HepG2 (cell line): Measurements from ENCODE around the gene FASTKD3. TPM values are rescaled to one million over a fixed set of nuclear protein-coding genes. Genes with fewer than 3 reads are reported as not detected.

Experiments
- ATAC-seq: fragments of 200-7000 bp; cut with Tn5 transposase; 3 replicates; pipeline ENCODE4 v1.9.1; 2020; ENCODE audit warnings: mild to moderate bottlenecking, moderate library complexity
- BruUV-seq: library from RNA; stranded (reverse); fragments of 400-500 nt; replicated peaks from 2 replicates; lab custom pipeline; 2021; lab: Mats Ljungman, UMichigan
- CTCF ChIA-PET: fragments of 300-600 bp; formaldehyde crosslinking; extraction: SDS; loops from one replicate; lab custom pipeline; 2021; ENCODE audit warnings: low total read pairs, inconsistent platforms, low intra/inter-chr PET ratio; lab: Yijun Ruan, JAX
- POLR2A ChIA-PET: fragments of 350-600 bp; sonication (Branson Sonifier 250); formaldehyde crosslinking; loops from one replicate; lab custom pipeline; 2020; ENCODE audit warnings: antibody characterized with exemption, inconsistent platforms; lab: Yijun Ruan, JAX
- DNase-seq: peaks from one replicate; pipeline ENCODE4 v3.0.0-alpha.2; 2015; ENCODE audit warnings: low spot score
- FAIRE-seq: peaks from 3 replicates; lab custom pipeline; 2011; peaks lifted over from hg19 to GRCh38; lab: Jason Lieb, UNC
- H2AFZ ChIP-seq: one replicate; pipeline ENCODE4 v1.6.1; 2011; ENCODE audit warnings: low read length, inconsistent platforms
- H3K27ac ChIP-seq: fragments of 300-600 bp; 3 replicates; pipeline ENCODE4 v1.8.0; 2011; ENCODE audit warnings: mixed run types, mild to moderate bottlenecking, mixed read lengths, low read length, inconsistent platforms; ENCODE audit not compliant: insufficient read depth; ENCODE audit errors: extremely low read length
- H3K27me3 ChIP-seq, 2 experiments: fragments of 200-600 bp in 1 of 2; 2 replicates in 1 of 2; 3 replicates in 1 of 2; pipeline versions ENCODE4 v1.6.0 to v1.8.0; 2011; ENCODE audit warnings: low read length in 2 of 2, mild to moderate bottlenecking in 2 of 2, moderate library complexity in 2 of 2, inconsistent platforms in 1 of 2; ENCODE audit not compliant: insufficient read depth in 2 of 2, control insufficient read depth in 1 of 2
- H3K36me3 ChIP-seq, 2 experiments: fragments of 200-600 bp in 1 of 2; replicated peaks in 1 of 2; 2 replicates in 1 of 2; 3 replicates in 1 of 2; pipeline versions ENCODE4 v1.5.1 to v1.8.0; 2011; ENCODE audit warnings: low read length in 2 of 2, inconsistent platforms in 1 of 2; ENCODE audit not compliant: insufficient read depth in 2 of 2, control insufficient read depth in 1 of 2
- H3K4me1 ChIP-seq: 2 replicates; pipeline ENCODE4 v1.5.1; 2012; ENCODE audit warnings: low read length, inconsistent platforms; ENCODE audit not compliant: insufficient read depth
- H3K4me2 ChIP-seq: 2 replicates; pipeline ENCODE4 v1.6.0; 2011; ENCODE audit warnings: low read depth, low read length, inconsistent platforms
- H3K4me3 ChIP-seq, 3 experiments: fragments of 200-600 bp in 1 of 3; sonication (generic), shearing (Covaris generic) in 1 of 3; replicated peaks in 1 of 3; 2 replicates each; pipeline ENCODE4 v1.5.1; 2011 to 2016; ENCODE audit warnings: low read length in 3 of 3, inconsistent platforms in 2 of 3, low read depth in 2 of 3, mild to moderate bottlenecking in 2 of 3, control low read depth in 1 of 3, mixed read lengths in 1 of 3; ENCODE audit not compliant: insufficient read depth in 1 of 3
- H3K79me2 ChIP-seq: one replicate; pipeline ENCODE4 v1.6.1; 2011; ENCODE audit warnings: low read length, inconsistent platforms; ENCODE audit not compliant: insufficient read depth
- H3K9ac ChIP-seq: 2 replicates; pipeline ENCODE4 v1.6.0; 2011; ENCODE audit warnings: mild to moderate bottlenecking, low read depth, low read length, inconsistent platforms; ENCODE audit not compliant: insufficient read depth
- H3K9me3 ChIP-seq: 2 replicates; pipeline ENCODE4 v1.5.1; 2012; ENCODE audit warnings: mild to moderate bottlenecking, low read length
- H4K20me1 ChIP-seq: 2 replicates; pipeline ENCODE4 v1.6.0; 2011; ENCODE audit warnings: inconsistent platforms, mild to moderate bottlenecking, low read length, moderate library complexity; ENCODE audit not compliant: insufficient read depth
- ARNT ChIP-seq: fragments of 450-650 bp; IDR thresholded peaks from 2 replicates; pipeline ENCODE4 v1.6.1; 2017
- ATF5 ChIP-seq: sonication (generic); formaldehyde crosslinking; IDR thresholded peaks from 2 replicates; pipeline ENCODE4 v1.4.0; 2020; ENCODE audit warnings: mild to moderate bottlenecking, low read depth, missing genetic modification reagents
- CCAR2 ChIP-seq: fragments of 200-400 bp; formaldehyde crosslinking; optimal IDR thresholded peaks from 2 replicates; pipeline ENCODE3; 2018; ENCODE audit warnings: low read depth, mild to moderate bottlenecking, low read length, moderate library complexity
- CTCF ChIP-seq: sonication (generic); formaldehyde crosslinking; IDR thresholded peaks from 2 replicates; pipeline ENCODE4 v1.5.0; 2020; ENCODE audit warnings: mild to moderate bottlenecking, missing genetic modification reagents, moderate library complexity
- FOXO1 ChIP-seq: sonication (generic); formaldehyde crosslinking; IDR thresholded peaks from 2 replicates; pipeline ENCODE4 v1.4.0; 2020; ENCODE audit warnings: missing genetic modification reagents
- FOXP4 ChIP-seq: sonication (generic); formaldehyde crosslinking; IDR thresholded peaks from 2 replicates; pipeline ENCODE4 v1.4.0; 2020; ENCODE audit warnings: missing genetic modification reagents
- HHEX ChIP-seq: IDR thresholded peaks from 2 replicates; pipeline ENCODE4 v1.6.1; 2016; ENCODE audit warnings: control low read depth
- HNF1B ChIP-seq: sonication (generic); formaldehyde crosslinking; IDR thresholded peaks from 2 replicates; pipeline ENCODE4 v1.5.1; 2020; ENCODE audit warnings: mild to moderate bottlenecking, moderate library complexity, missing genetic modification reagents
- PRPF4 ChIP-seq: fragments of 200-400 bp; formaldehyde crosslinking; IDR thresholded peaks from 2 replicates; pipeline ENCODE4 v1.6.1; 2016; ENCODE audit warnings: low read length, low read depth; ENCODE audit not compliant: poor library complexity, severe bottlenecking
- REL ChIP-seq: sonication (generic); formaldehyde crosslinking; conservative IDR thresholded peaks from 2 replicates; pipeline ENCODE4 v1.8.0; 2022; ENCODE audit warnings: mild to moderate bottlenecking, missing genetic modification reagents, moderate library complexity
- SMYD3 ChIP-seq: sonication (generic); formaldehyde crosslinking; IDR thresholded peaks from 2 replicates; pipeline ENCODE4 v1.8.1; 2023; ENCODE audit warnings: mild to moderate bottlenecking, missing genetic modification reagents
- TERF1 ChIP-seq: sonication (generic); formaldehyde crosslinking; IDR thresholded peaks from 2 replicates; pipeline ENCODE4 v1.8.0; 2022; ENCODE audit warnings: mild to moderate bottlenecking, missing genetic modification reagents, moderate library complexity
- ZBTB1 ChIP-seq: sonication (generic); formaldehyde crosslinking; IDR thresholded peaks from 2 replicates; pipeline ENCODE4 v1.4.0; 2020; ENCODE audit warnings: missing genetic modification reagents, borderline replicate concordance
- ZNF20 ChIP-seq: sonication (generic); formaldehyde crosslinking; IDR thresholded peaks from 2 replicates; pipeline ENCODE4 v1.4.0; 2020; ENCODE audit warnings: mild to moderate bottlenecking, moderate library complexity, missing genetic modification reagents
- ZNF329 ChIP-seq: sonication (generic); formaldehyde crosslinking; IDR thresholded peaks from 2 replicates; pipeline ENCODE4 v1.9.0; 2021; ENCODE audit warnings: low read depth, mild to moderate bottlenecking, missing genetic modification reagents
- ZNF460 ChIP-seq: sonication (generic); formaldehyde crosslinking; IDR thresholded peaks from 2 replicates; pipeline ENCODE4 v1.5.1; 2020; ENCODE audit warnings: missing genetic modification reagents, mild to moderate bottlenecking, borderline replicate concordance
- ZNF780A ChIP-seq: sonication (generic); formaldehyde crosslinking; IDR thresholded peaks from 2 replicates; pipeline ENCODE4 v1.8.0; 2022; ENCODE audit warnings: mild to moderate bottlenecking, missing genetic modification reagents, moderate library complexity
- ZNF878 ChIP-seq: sonication (generic); formaldehyde crosslinking; IDR thresholded peaks from 2 replicates; pipeline ENCODE4 v1.8.1; 2023; ENCODE audit warnings: mild to moderate bottlenecking, missing genetic modification reagents, moderate library complexity
- WGBS: methylation state at CpG from one replicate; pipeline ENCODE4 v1.1.6; 2017; ENCODE audit warnings: low lambda C conversion rate; 5-methylcytosine and 5-hydroxymethylcytosine counted together
- in situ Hi-C: cut with HindIII; loops from 2 replicates; pipeline ENCODE4 v1.10.0; 2017; ENCODE audit warnings: low pct_unique_long_range_greater_than_20kb; ENCODE audit not compliant: extremely low pct_ligation_motif_present
- intact Hi-C: fragments of 100-400 bp; cut with micrococcal nuclease; formaldehyde crosslinking; loops from one replicate; pipeline ENCODE4 v1.10.0; 2022; ENCODE audit not compliant: unreplicated experiment
- polyA plus RNA-seq, 8 experiments: library from polyadenylated mRNA; depleted of rRNA in 3 of 8; stranded (reverse) in 7 of 8; unstranded in 1 of 8; fragments of >200 nt; fragmentation: Illumina TruSeq in 4 of 8; extraction: Trizol in 4 of 8; gene quantifications; 2 replicates each; pipeline versions ENCODE4 v1.2.1 to v1.2.3, GENCODE V29; 2011 to 2016; ENCODE audit warnings: low read depth in 4 of 8, missing spikeins in 1 of 8, mixed read lengths in 1 of 8; ENCODE audit not compliant: insufficient read depth in 1 of 8
- total RNA-seq, 5 experiments: library from RNA; depleted of rRNA; stranded (reverse); fragments of >200 nt; fragmentation: Illumina TruSeq; extraction: Trizol; gene quantifications; 2 replicates each; pipeline ENCODE4 v1.2.3, GENCODE V29; 2016; ENCODE audit warnings: low read depth in 1 of 5

FASTKD3 gene
- total and polyA plus RNA-seq, 2 of the 13 experiments (the other 11 are each of a cell fraction or from before 2014, with no cell fraction given) = 6.9 to 17.8 TPM

GRCh38 chr5:7828269-7828668 lies 40.6 kb downstream of the FASTKD3 start (continued):
- TF ChIP-seq ZNF460 = no peak
- TF ChIP-seq SMYD3 (CRISPR knock-in tag) = no peak
- no peak for TF ChIP-seq CTCF (CRISPR knock-in tag)
- TF ChIP-seq ZBTB1 (CRISPR knock-in tag) = no peak
- TF ChIP-seq FOXP4 (CRISPR knock-in tag) = no peak
- TF ChIP-seq REL (CRISPR knock-in tag) = no peak

GRCh38 chr5:7827610-7828009 lies 41.2 kb downstream of the FASTKD3 start:
- Histone ChIP-seq H3K27me3 (peaks cover 3 to 53% of the 10 kb centered on the region in 2 experiments; a peak in 4 of 5 replicates), H3K79me2 (no peaks in the 10 kb centered on the region), H3K36me3 (no peaks in the 10 kb centered on the region), H3K4me2 (no peak overlapping the region), H3K4me3 (no peak overlapping the region), H3K27ac (no peak overlapping the region), H2AFZ (no peak overlapping the region), H4K20me1 (no peaks in the 10 kb centered on the region), H3K9me3 (no peaks in the 10 kb centered on the region), H3K9ac (no peak overlapping the region), H3K4me1 (no peaks in the 10 kb centered on the region)
- in situ Hi-C loops = no loop called here
- ATAC-seq (no peak; the same call in 2 of the 3 replicates), FAIRE-seq (no peak), DNase-seq (no peak)
- intact Hi-C loops = no loop called here
- BruUV-seq = no TSS peak
- POLR2A ChIA-PET = no interaction called here
- WGBS = 21% methylated on average over 6 of the region's 6 CpGs
- CTCF ChIA-PET = no interaction called here
- TF ChIP-seq HNF1B (CRISPR knock-in tag) = no peak
- no peak for TF ChIP-seq ZNF780A
- no peak for TF ChIP-seq ATF5 (CRISPR knock-in tag)
- no peak for TF ChIP-seq TERF1
- TF ChIP-seq HHEX (CRISPR knock-in tag) = no peak
- no peak for TF ChIP-seq ZNF20 (CRISPR knock-in tag)
- no peak for TF ChIP-seq ZNF878 (CRISPR knock-in tag)
- no peak for TF ChIP-seq CCAR2
- TF ChIP-seq PRPF4 = no peak
- TF ChIP-seq ARNT = no peak
- TF ChIP-seq ZNF329 (CRISPR knock-in tag) = no peak
- TF ChIP-seq FOXO1 (CRISPR knock-in tag) = no peak
